ENCODE results near the gene TNFRSF1A.
A peak's percentile ranks its signal among the peaks of the same experiment; 100 is the strongest.
"Not testable (repeated sequence)": the region's sequence is repeated elsewhere in the genome, so short reads cannot be mapped to it uniquely, and the experiment has no call there.

Gene TNFRSF1A

GRCh38 chr12:6345319-6346091, 3.6 kb upstream of the TNFRSF1A start:
- Mint-ChIP-seq H3K27ac (ENCODE audit: low read depth) (peak overlapping the region; percentile 85), H3K9me3 (no peaks in the 10 kb centered on the region), H3K4me1 (peaks cover 52% of the 10 kb centered on the region), H3K36me3 (ENCODE audit: insufficient read depth) (peaks cover 6% of the 10 kb centered on the region), H3K27me3 (no peaks in the 10 kb centered on the region), H3K4me3 (peak overlapping the region; percentile 39)
- ATAC-seq (replicated peaks; ENCODE audit: extremely low read depth, poor library complexity, severe bottlenecking), result peak; percentile 46
- no peak for DNase-seq (ENCODE audit: low spot score in 2 of 2)

- not testable (repeated sequence) for ATAC-seq (replicated peaks; ENCODE audit: extremely low read depth, poor library complexity, severe bottlenecking); H3K36me3 Mint-ChIP-seq (ENCODE audit: insufficient read depth); H3K9me3 Mint-ChIP-seq; DNase-seq (ENCODE audit: low spot score in 2 of 2); H3K4me3 Mint-ChIP-seq; H3K27me3 Mint-ChIP-seq; H3K27ac Mint-ChIP-seq (ENCODE audit: low read depth)
- peaks cover 52% of the 10 kb centered on the region for H3K4me1 Mint-ChIP-seq
These were observed 2.3 kb upstream of the TNFRSF1A start for GRCh38 chr12:6344101-6344660.

- peaks cover 52% of the 10 kb centered on the region for H3K4me1 Mint-ChIP-seq
- no peak overlapping the region for H3K4me3 Mint-ChIP-seq
- no peak overlapping the region for H3K27ac Mint-ChIP-seq (ENCODE audit: low read depth)
- peaks cover 6% of the 10 kb centered on the region for H3K36me3 Mint-ChIP-seq (ENCODE audit: insufficient read depth)
- H3K9me3 Mint-ChIP-seq, result no peaks in the 10 kb centered on the region
- ATAC-seq (replicated peaks; ENCODE audit: extremely low read depth, poor library complexity, severe bottlenecking) (no peak), DNase-seq (ENCODE audit: low spot score in 2 of 2) (no peak)
- no peaks in the 10 kb centered on the region for H3K27me3 Mint-ChIP-seq
These were observed 1.6 kb upstream of the TNFRSF1A start for GRCh38 chr12:6343518-6343917.

- H3K4me1 Mint-ChIP-seq, result peaks cover 52% of the 10 kb centered on the region
- no peak overlapping the region for H3K27ac Mint-ChIP-seq (ENCODE audit: low read depth)
These were observed 439 bp upstream of the TNFRSF1A start for GRCh38 chr12:6342140-6342889.

GRCh38 chr12:6340745-6341416, 995 bp downstream of the TNFRSF1A start:
- Mint-ChIP-seq H3K36me3 (ENCODE audit: insufficient read depth) (peaks cover 9% of the 10 kb centered on the region), H3K9me3 (no peaks in the 10 kb centered on the region), H3K27me3 (no peaks in the 10 kb centered on the region), H3K27ac (ENCODE audit: low read depth) (no peak overlapping the region), H3K4me1 (peaks cover 39% of the 10 kb centered on the region), H3K4me3 (no peak overlapping the region)
- DNase-seq (ENCODE audit: low spot score in 2 of 2), result no peak
- no peak for ATAC-seq (replicated peaks; ENCODE audit: extremely low read depth, poor library complexity, severe bottlenecking)

More at GRCh38 chr12:6342140-6342889, 439 bp upstream of the TNFRSF1A start:
- H3K36me3 Mint-ChIP-seq (ENCODE audit: insufficient read depth), result peaks cover 6% of the 10 kb centered on the region
- H3K27me3 Mint-ChIP-seq, result no peaks in the 10 kb centered on the region
- no peaks in the 10 kb centered on the region for H3K9me3 Mint-ChIP-seq
- DNase-seq (ENCODE audit: low spot score in 2 of 2) (no peak), ATAC-seq (replicated peaks; ENCODE audit: extremely low read depth, poor library complexity, severe bottlenecking) (no peak)
- H3K4me3 Mint-ChIP-seq, result no peak overlapping the region

- no peaks in the 10 kb centered on the region for H3K27me3 Mint-ChIP-seq
- DNase-seq (ENCODE audit: low spot score in 2 of 2) (no peak), ATAC-seq (replicated peaks; ENCODE audit: extremely low read depth, poor library complexity, severe bottlenecking) (no peak)
- no peak overlapping the region for H3K27ac Mint-ChIP-seq (ENCODE audit: low read depth)
- H3K4me3 Mint-ChIP-seq, result no peak overlapping the region
- H3K4me1 Mint-ChIP-seq, result peaks cover 39% of the 10 kb centered on the region
- peaks cover 12% of the 10 kb centered on the region for H3K36me3 Mint-ChIP-seq (ENCODE audit: insufficient read depth)
- no peaks in the 10 kb centered on the region for H3K9me3 Mint-ChIP-seq
These were observed 1.7 kb downstream of the TNFRSF1A start for GRCh38 chr12:6340032-6340638.

- H3K27me3 Mint-ChIP-seq, result no peaks in the 10 kb centered on the region
- no peak overlapping the region for H3K27ac Mint-ChIP-seq (ENCODE audit: low read depth)
- peaks cover 17% of the 10 kb centered on the region for H3K36me3 Mint-ChIP-seq (ENCODE audit: insufficient read depth)
- H3K4me1 Mint-ChIP-seq, result peaks cover 42% of the 10 kb centered on the region
- ATAC-seq (replicated peaks; ENCODE audit: extremely low read depth, poor library complexity, severe bottlenecking), result no peak
- no peaks in the 10 kb centered on the region for H3K9me3 Mint-ChIP-seq
- DNase-seq (ENCODE audit: low spot score in 2 of 2), result no peak
- no peak overlapping the region for H3K4me3 Mint-ChIP-seq
These were observed 2.9 kb downstream of the TNFRSF1A start for GRCh38 chr12:6338955-6339354.

- DNase-seq (ENCODE audit: low spot score in 2 of 2); H3K27ac Mint-ChIP-seq (ENCODE audit: low read depth); H3K4me3 Mint-ChIP-seq; ATAC-seq (replicated peaks; ENCODE audit: extremely low read depth, poor library complexity, severe bottlenecking); H3K9me3 Mint-ChIP-seq; H3K27me3 Mint-ChIP-seq: not testable (repeated sequence)
- peaks cover 42% of the 10 kb centered on the region for H3K4me1 Mint-ChIP-seq
- H3K36me3 Mint-ChIP-seq (ENCODE audit: insufficient read depth), result peaks cover 20% of the 10 kb centered on the region
These were observed 3.3 kb downstream of the TNFRSF1A start for GRCh38 chr12:6338536-6338935.

GRCh38 chr12:6337958-6338433, 3.9 kb downstream of the TNFRSF1A start:
- Mint-ChIP-seq H3K27ac (ENCODE audit: low read depth) (no peak overlapping the region), H3K4me1 (peaks cover 42% of the 10 kb centered on the region)
- peak; percentile 18 for ATAC-seq (replicated peaks; ENCODE audit: extremely low read depth, poor library complexity, severe bottlenecking)

GRCh38 chr12:6336889-6337853, 4.7 kb downstream of the TNFRSF1A start:
- peak; percentile 74 for ATAC-seq (replicated peaks; ENCODE audit: extremely low read depth, poor library complexity, severe bottlenecking)

More at GRCh38 chr12:6337958-6338433, 3.9 kb downstream of the TNFRSF1A start:
- no peaks in the 10 kb centered on the region for H3K9me3 Mint-ChIP-seq
- no peak for DNase-seq (ENCODE audit: low spot score in 2 of 2)
- H3K27me3 Mint-ChIP-seq, result no peaks in the 10 kb centered on the region
- no peak overlapping the region for H3K4me3 Mint-ChIP-seq
- peaks cover 24% of the 10 kb centered on the region for H3K36me3 Mint-ChIP-seq (ENCODE audit: insufficient read depth)

More at GRCh38 chr12:6336889-6337853, 4.7 kb downstream of the TNFRSF1A start:
- no peaks in the 10 kb centered on the region for H3K27me3 Mint-ChIP-seq
- no peak overlapping the region for H3K4me3 Mint-ChIP-seq
- no peak overlapping the region for H3K27ac Mint-ChIP-seq (ENCODE audit: low read depth)
- H3K9me3 Mint-ChIP-seq, result no peaks in the 10 kb centered on the region
- peak; percentile 58 to 71 for DNase-seq (ENCODE audit: low spot score in 2 of 2)
- H3K4me1 Mint-ChIP-seq, result peaks cover 42% of the 10 kb centered on the region
- peaks cover 30% of the 10 kb centered on the region for H3K36me3 Mint-ChIP-seq (ENCODE audit: insufficient read depth)

Measured in central memory CD8-positive, alpha-beta T cell (primary cell).